ENCODE measurements around the gene HRG.
A peak's percentile ranks its signal among the peaks of the same experiment; 100 is the strongest.
"Not testable (repeated sequence)": the region's sequence is repeated elsewhere in the genome, so short reads cannot be mapped to it uniquely, and the experiment has no call there.

HRG gene

GRCh38 chr3:186665625-186666188 lies at the start of gene HRG:
HRG (plus strand) TSS chr3:186666014; CDS start chr3:186666032, 18 bp downstream.
- DNase-seq = no peak

DNA sequence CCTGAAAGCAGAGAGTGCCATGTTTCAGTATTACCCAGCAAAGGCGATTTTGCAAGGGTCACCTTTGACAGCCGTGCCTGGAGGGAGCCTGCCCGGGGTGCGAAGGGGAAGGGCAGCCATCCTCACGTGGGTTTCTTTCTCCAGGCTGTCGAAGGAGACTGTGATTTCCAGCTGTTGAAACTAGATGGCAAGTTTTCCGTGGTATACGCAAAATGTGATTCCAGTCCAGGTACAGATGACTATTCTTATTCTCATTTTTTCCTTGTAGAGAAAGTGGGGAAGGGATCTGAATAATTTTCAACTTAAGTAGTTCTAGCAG lies 49.6 kb upstream of the HRG start:
- no peak for DNase-seq

DNA sequence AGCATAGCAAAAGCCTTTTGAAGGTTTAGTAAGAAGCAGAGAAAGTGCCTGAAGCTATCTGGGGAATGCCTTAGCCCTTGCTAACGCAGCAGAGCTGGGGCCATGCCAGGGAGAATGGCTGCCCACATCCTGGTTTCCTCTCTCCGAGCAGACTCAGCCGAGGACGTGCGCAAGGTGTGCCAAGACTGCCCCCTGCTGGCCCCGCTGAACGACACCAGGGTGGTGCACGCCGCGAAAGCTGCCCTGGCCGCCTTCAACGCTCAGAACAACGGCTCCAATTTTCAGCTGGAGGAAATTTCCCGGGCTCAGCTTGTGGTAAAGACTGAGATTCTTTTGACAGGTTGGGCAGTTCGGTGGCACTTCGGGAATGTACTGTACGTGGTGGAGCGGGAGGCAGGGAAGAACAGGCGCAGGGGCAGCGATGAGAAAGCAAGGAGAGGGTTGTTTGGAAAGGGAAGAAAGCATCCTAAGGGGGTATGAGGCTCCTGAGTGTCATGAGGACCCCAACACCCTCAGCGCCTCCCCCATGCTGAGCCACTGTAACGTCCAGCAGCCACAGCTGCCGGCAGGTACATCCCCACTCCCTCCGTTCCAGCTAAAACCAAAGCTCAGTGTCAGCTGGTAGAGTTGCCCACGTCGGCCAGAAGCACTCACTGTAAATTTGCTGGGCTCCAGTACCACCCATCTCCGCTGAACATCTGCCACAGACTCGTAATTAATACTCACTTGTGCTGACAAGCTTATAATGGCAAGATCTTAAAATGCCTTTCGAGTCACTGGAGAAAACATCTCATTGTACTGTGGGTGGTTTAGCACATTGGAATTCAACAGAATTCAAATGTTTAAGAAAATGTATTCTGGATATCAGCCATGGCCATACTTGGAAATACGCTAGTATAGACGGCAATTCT lies 48.5 kb upstream of the HRG start:
- DNase-seq = peak; percentile 91

GRCh38 chr3:186618318-186618938 lies 47.4 kb upstream of the HRG start:
- no peak for DNase-seq

DNA sequence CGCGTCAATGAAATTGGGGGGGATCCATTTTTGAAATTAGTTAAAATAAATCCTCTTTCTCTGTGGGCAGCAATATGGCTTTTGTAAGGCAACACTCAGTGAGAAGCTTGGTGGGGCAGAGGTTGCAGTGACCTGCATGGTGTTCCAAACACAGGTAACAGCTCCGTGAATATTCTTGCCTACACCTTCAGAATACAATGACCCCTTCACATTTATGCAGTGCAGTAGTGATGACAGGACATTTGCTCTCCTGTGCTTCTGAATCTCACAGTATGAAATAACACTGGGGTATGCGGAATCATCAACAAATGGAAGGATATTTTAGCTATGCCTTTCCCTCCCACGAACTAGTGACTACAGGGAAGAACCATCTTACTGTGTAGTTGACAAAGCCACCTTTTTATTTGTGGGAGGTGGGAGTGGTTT lies 46.0 kb upstream of the HRG start:
- no peak for DNase-seq

GRCh38 chr3:186620213-186621092 lies 45.4 kb upstream of the HRG start:
- no peak for DNase-seq

GRCh38 chr3:186621894-186622650 lies 43.7 kb upstream of the HRG start:
- no peak for DNase-seq

DNA sequence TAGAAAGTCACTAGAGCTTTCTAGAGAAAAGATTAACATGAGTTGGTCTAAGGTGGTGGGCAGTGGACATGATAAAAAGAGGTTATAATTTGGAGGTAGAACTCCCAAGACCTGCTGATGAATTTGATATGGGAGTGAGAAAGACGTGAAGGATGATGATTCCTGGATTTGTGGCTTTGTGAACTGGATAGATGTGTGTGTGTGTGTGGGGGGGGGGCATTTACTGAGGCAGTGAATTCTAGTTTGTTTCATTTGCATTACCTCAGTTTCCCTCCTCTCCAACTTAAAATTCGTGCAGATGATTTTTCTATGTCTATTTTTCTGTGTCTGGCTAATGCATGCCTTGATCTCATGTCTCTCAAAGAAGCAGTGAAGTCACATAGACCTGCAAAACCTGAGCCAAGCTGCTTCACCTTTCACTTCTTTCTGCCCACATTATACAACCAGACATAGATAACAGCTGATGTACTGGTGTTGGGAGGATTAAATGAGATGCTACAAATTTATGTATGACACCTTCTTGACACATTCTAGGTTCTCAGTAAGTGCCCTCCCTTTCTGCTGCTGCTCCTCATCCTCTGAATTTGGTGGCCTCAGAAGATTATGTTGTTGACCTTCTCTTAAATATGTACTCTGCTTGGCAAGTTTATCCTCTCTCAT lies 43.0 kb upstream of the HRG start:
- DNase-seq = no peak

GRCh38 chr3:186624598-186624997 lies 41.2 kb upstream of the HRG start:
- no peak for DNase-seq

DNA sequence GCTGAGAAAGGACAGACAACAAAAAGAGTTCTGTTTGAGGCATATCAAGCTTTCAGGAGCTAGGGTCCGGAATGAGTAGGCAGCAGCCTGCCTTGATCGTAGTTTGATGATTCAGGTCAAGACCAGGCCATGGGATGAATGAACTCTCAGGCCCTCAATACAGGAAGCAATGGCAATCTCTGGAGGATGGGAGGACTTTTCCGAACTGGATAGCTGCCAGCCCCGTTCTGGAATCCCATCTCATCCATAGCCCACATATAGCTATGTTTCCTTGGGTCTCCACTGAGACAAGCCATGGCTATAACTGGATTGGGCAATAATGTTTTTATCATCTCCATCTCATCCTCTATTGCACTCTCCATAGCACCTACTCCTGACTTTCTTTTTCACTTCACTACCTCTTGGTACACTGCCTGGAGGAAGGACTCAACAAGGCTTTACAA lies 40.2 kb upstream of the HRG start:
- no peak for DNase-seq

DNA sequence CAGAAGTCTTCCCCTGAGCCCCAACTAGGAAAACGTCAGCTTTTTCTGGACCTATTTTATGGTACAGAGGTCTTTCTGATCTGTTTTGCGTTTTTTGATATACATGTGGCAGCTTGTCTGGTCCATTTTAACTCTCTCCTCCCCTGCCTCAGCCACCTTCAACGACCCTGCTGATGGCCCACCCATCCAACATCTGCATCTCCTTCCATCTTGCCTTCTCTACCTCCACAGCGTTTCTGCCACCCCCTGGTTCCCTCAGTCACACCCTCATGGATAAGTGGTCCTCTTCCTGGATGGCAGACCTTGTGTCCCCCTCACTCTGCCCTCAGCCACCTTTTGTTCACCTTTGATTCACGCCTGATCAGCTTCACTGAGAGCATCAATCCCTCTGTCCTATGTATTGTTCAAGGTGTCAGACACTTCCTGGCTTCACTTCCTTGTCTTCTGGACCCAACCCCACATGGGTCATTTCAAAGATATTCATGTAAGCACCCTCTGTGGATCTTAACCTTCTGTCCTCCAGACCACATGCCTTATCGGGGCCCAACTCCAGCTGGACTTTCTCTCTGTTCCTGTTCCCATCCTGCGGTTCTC lies 39.5 kb upstream of the HRG start:
- no peak for DNase-seq

DNA sequence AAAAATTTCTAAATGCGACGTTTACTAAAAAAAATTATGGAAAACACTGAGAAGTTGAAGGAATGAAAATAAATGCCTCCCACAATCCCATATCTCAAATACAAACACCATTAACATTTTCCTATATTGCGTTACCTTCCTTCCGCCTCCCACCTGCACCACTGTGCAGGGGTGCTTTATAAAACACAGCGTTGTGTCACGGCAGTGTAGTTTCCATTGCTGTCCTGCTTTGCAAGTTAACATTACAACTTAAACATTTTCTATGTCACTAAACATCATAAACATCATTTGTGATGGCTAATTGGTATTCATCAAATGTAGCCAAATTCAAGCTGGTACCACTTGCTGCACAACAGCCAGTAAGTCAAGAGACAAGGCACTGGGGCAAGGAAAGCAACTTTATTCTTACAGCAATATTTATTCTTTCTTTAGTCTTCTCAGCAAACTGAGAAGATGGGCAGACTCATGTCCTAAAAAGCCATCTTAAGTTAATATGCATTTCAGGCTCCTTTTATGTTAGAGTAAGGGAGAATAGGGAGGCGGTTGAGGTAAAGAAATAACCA lies 37.9 kb upstream of the HRG start:
- no peak for DNase-seq

DNA sequence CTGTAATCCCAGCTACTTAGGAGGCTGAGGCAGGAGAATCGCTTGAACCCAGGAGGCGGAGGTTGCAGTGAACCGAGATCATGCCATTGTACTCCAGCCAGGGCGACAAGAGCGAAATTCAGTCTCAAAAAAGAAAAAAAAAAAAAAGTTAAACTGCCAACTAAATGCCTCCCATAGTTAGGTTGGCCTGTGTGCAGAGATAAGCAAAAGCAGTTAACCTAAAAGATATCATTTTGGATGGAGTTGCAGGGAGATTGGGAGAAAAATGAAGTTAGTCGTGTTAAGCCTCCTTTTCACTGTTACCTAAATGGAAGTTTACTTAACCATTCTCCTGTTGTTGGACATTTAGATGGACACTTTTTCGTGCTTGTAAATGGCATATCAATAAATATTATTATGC lies 37.1 kb upstream of the HRG start:
- DNase-seq = no peak

DNA sequence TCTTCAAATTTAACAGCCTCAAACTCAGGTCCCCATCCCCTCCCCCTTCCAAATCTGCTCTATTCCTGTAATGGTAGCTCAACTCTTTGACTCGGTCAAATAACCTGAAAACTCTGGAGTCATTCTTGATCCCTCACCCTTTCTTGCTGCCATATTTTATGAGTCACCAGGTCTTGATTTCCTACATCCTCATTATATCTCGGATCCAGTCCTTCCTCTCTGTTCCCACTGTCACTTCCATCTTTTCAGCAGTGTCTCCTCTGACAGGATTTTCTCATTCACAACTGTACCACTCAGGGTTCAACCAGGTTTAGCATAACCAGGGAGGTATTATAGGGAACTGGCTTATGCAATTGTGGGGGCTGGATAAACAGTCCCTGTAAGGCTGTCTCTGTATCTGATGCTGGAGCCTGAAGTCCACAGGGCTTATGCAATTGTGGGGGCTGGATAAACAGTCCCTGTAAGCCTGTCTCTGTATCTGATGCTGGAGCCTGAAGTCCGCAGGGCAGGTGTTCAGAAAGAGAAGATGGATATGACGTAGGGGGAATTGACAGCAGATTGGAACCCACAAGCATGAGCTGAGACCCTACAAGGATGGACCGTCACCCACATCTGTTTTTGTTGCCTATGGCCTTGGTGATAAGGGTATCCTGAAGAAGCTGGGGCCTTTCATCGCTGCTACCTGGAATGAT lies 34.7 kb upstream of the HRG start:
- DNase-seq = no peak

GRCh38 chr3:186633481-186633880 lies 32.3 kb upstream of the HRG start:
- no peak for DNase-seq

DNA sequence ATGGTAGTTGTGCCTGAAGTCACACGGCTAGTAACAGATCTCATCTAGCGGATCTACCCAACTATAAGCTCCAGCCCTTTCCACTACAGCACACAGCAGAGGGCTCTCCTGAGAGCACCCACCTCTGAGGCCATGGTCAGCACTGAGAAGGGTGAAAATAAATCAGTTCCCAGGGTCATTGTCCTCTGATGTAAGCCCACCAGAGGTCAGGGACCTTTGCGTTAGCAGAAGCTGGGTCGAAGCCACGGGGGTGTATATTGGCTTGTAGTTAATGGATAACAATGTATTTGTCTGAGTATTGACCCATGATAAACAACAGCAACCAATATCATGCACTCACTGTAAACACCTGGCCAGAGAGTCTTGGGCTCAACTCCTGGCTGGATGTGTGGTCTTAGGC lies 31.6 kb upstream of the HRG start:
- not testable (repeated sequence) for DNase-seq

- no peak for DNase-seq
These were observed 30.3 kb upstream of the HRG start for GRCh38 chr3:186635532-186635931.

GRCh38 chr3:186636536-186636935 lies 29.3 kb upstream of the HRG start:
- no peak for DNase-seq

GRCh38 chr3:186637686-186638085 lies 28.1 kb upstream of the HRG start:
- DNase-seq = no peak

DNA sequence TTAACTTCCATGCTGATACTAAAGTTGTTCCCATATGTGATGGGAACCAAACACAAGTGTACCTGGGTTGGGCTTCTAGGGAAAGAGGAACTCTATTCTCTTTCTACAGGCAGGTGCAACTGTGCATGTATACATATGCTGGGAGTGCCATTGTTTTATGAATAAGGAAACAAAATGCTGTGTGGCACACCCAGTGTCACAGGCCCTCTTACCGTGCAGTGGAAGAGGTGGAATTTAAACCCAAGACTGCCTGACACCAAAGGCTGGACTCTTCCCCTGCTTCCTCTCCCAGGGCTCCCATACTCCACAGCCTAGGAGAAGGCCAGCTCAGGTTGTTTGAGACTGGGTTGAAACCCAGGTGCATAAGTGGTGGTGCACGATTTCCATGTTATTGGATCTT lies 27.6 kb upstream of the HRG start:
- no peak for DNase-seq
